HG02759 (cell line): ENCODE data around the gene CRHBP.
"Not testable (repeated sequence)": the region's sequence is repeated elsewhere in the genome, so short reads cannot be mapped to it uniquely, and the experiment has no call there.

Source experiments
- ATAC-seq: cut with Tn5 transposase; IDR thresholded peaks from one replicate; pipeline ENCODE4 v1.9.1; 2021; ENCODE audit warnings: mild to moderate bottlenecking, moderate library complexity; ENCODE audit not compliant: unreplicated experiment

Gene CRHBP

GRCh38 chr5:76958991-76959767, 6.3 kb downstream of the CRHBP start:
- ATAC-seq: no peak

GRCh38 chr5:76960004-76960625, 7.3 kb downstream of the CRHBP start:
- ATAC-seq: peak; percentile 54

- no peak for ATAC-seq
Observed at GRCh38 chr5:76964060-76964459, 11.2 kb downstream of the CRHBP start.

- no peak for ATAC-seq
Observed at GRCh38 chr5:76971511-76971910, 18.7 kb downstream of the CRHBP start.

DNA sequence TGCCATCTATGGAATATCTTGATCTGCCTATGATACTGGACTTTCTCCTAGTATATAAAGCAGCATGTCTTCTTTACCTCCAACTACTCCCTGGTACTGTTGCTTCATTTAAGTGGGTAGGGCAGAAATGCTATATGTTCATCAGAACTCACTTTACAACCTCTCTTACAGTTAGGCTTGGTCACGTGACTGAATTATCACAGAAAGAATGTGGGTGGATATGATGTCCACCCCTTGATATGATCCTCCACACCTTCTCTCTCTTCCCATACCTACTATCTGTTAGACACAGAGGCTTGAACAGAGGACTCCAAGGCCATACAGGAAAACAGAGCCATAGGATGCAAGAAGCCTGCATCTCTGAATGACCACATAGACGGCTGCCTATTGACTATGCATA, 19.8 kb downstream of the CRHBP start:
- no peak for ATAC-seq

DNA sequence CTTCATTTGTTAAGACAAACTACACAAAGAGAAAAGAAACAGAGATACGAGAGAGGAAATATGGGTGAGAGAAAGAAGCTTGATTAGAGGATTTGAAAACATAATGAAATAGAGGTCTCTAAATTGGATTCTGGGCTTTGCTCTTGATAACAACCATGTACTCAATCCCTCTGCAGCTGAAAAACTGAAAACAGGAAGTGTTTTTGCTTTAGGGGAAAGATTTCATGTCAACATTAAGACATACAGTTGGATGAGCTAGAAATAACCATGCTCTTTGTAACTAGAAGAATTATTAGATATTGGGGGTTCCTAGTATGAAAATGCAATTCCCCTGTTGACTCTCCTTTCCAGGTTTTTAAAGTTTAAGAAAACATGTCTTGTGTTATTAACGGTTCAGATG, 21.9 kb downstream of the CRHBP start:
- ATAC-seq: no peak

- no peak for ATAC-seq
Observed at GRCh38 chr5:76978869-76979268, 26.0 kb downstream of the CRHBP start.

DNA sequence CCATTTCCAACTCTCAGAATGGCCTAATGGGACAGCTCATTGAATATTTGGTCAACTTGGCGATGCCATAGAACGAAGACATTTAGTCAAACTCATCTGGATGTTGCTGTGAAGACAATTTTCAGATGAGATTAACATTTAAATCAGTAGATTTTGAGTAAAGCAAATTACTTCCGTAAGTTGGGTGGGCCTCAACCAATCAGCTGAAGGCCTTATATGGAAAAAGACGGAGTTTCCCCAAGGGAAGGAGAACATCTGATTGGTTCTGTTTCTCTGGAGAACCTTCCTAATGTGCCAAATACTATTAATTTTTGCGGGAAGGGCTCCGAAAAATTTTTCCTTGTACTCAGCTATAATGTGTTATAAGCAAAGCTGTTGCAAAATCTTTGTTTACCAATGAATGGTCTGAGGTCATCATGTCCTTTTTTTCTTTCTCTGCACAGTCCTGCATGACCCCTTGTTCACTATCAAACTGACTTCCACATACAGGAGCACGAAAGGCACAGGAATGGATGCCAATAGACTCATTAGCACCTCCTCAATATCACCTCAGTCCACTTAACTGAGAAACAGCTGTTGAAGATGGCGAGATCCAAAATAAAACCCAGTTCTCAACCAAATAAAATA, 27.8 kb downstream of the CRHBP start:
- no peak for ATAC-seq

DNA sequence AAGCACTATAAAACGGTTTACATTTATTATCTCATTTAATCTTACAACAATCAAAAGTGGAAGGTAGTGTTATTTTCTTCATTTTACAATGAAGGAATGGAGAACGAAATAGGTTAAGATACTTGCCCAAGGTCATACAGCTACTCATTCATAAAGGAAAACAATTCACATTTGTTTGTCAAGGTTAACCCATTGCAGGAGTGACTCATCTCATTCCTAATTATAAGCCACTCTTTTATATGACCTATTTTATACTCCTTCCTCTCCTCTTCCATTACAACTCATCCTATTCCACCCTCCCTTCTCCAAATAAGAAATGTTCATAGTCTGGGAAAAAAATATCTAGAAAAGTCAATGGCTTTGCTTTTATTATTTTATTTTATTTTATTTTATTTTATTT, 29.6 kb downstream of the CRHBP start:
- ATAC-seq: no peak

DNA sequence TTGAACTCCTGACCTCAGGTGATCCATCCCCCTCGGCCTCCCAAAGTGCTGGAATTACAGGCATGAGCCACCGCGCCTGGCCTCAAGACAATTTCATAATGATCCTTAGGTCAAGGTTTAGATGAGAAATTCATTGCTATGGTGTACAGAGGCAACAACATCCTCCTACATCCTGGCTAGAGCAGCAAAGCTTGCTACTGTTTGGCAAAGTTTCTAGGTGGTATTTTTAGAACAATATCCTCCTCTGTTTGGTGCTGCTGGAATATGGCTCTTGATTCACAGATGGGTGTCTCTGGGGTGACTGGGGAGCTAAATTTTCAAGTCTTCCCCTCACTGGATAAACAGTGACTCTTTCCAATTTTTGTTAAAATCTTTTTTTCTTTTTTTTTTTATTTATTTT, 30.6 kb downstream of the CRHBP start:
- ATAC-seq: no peak

GRCh38 chr5:76986825-76987526, 34.1 kb downstream of the CRHBP start:
- no peak for ATAC-seq

- no peak for ATAC-seq
Observed at GRCh38 chr5:76990899-76991459, 38.1 kb downstream of the CRHBP start.

DNA sequence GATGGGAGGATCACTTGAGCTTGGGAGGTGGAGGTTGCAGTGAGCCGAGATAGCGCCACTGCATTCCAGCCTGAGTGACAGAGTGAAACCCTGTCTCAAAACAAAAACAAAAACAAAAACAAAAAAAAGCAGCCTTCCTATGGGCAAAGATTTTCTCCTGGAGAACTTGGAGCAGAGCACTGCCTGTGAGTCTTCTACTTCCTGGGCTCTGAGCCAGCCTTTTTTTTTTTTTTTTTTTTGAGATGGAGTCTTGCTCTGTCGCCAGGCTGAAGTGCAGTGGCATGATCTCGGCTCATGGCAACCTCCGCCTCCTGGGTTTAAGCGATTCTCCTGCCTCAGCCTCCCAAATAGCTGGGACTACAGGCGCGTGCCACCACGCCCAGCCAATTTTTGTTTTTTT, 40.6 kb downstream of the CRHBP start:
- ATAC-seq: not testable (repeated sequence)

- no peak for ATAC-seq
Observed at GRCh38 chr5:76994337-76994736, 41.5 kb downstream of the CRHBP start.

- ATAC-seq: not testable (repeated sequence)
Observed at GRCh38 chr5:76998251-76998650, 45.4 kb downstream of the CRHBP start.

- ATAC-seq: no peak
Observed at GRCh38 chr5:76999451-76999850, 46.6 kb downstream of the CRHBP start.

- no peak for ATAC-seq
Observed at GRCh38 chr5:77003246-77003645, 50.4 kb downstream of the CRHBP start.

- no peak for ATAC-seq
Observed at GRCh38 chr5:77006124-77006523, 53.3 kb downstream of the CRHBP start.

DNA sequence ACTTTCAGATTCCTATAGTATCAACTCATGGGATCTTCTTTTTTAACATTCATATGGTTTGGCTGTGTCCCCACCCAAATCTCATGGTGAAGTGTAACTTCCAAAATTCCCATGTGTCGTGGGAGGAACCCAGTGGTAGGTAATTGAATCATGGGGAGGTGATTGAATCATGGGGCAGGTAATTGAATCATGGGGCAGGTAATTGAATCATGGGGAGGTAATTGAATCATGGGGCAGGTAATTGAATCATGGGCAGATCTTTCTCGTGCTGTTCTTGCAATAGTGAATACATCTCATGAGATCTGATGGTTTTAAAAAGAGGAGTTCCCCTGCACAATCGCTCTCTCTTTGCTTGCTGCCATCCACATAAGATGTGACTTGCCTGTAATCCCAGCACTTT, 55.6 kb downstream of the CRHBP start:
- ATAC-seq: no peak

- no peak for ATAC-seq
Observed at GRCh38 chr5:77010243-77010642, 57.4 kb downstream of the CRHBP start.

- no peak for ATAC-seq
Observed at GRCh38 chr5:77011498-77011897, 58.7 kb downstream of the CRHBP start.
